NCI-H2029 treated with DMSO at 0.1 percent for 48 hours (cell line): ENCODE measurements around the gene DLGAP1.

Experiments used
- DNase-seq: peaks from one replicate; lab custom pipeline; 2025; lab: John Stamatoyannopoulos, UW

DLGAP1 gene

DNA sequence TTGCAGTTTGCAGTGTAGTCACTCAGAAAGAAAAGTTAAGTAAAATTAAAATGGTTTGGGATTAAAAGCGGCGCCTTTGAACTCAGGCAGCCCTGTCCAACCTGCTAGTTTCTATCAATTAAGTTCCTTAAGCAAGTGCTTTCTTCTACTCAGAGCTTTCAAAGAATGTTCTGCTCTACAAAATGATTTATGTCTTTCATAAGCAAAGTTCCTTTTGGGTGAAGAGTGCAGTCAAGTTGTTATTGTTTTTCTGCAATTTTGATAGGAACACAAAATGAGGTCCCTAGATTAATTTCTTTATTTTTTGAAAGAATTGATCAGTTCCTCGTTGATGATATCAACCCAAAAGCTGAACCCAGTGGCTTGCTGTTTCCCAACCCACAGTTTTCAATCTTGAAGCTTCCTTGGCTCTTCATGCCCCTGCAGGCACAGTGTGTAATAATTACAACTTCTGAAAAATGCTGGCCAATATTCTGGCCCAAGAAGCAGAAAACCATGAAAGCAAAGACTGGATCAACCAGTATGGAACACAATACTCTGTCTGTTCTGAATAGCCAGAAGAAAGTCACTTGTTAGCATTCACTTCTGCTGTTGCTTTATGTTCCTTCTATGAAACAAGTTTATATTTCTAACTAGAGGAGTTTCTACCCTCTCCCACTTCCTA, 916.0 kb downstream of the DLGAP1 start:
- DNase-seq, result no peak

DNA sequence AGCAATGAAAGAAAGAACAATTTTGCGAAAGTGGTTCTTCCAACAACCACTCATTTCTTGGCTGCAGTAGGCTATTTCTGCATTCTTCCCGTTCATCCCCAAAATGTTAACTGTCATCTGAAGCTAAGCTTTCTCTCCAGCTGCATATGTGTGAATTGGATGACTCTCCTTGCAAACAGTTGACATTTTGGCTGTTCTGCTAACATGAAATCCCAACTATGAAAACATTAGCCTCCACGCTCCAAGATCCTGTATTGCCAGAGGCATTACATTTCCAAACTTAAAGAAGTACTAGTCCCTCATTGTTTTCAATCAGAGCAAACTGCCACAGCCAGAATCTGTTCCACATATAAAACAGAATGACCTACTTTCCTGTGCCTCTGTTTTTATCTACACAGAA, 916.7 kb downstream of the DLGAP1 start:
- no peak for DNase-seq

DNA sequence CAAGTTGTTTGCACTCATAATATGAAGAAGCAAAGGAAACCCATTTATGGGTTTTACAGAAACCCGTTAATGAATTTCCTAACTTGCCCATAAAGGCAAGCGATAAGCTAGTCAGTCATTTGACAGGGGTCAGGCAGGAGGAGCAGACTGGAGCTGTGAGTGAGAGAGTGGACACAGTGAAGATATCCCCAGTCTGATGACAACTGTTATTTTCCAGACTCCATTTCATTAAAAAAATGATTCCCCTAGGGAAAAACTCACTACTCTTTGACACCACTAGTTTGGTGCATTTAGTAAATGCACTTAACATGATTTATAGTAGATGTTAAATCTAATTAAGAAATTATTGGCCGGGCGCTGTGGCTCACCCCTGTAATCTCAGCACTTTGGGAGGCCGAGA, 924.3 kb downstream of the DLGAP1 start:
- no peak for DNase-seq

DNA sequence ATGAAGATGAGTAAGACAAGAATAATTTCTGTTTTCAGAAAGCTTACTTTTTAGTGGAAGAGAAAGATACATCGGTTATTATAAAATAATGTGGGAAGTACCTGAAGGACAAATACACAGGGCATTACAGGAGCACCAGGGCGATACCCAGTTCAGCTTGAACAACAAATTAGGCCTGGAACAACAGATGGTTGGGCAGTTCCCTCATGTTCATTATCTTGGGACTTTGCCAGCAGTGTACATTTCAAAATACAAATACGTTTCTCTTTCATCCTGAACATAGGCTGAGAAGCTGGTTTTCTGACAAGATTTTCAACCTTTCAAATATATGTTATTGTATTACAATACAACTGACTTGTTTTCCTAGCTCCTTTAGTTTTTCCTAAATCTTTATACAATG, 925.5 kb downstream of the DLGAP1 start:
- DNase-seq, result no peak

DNA sequence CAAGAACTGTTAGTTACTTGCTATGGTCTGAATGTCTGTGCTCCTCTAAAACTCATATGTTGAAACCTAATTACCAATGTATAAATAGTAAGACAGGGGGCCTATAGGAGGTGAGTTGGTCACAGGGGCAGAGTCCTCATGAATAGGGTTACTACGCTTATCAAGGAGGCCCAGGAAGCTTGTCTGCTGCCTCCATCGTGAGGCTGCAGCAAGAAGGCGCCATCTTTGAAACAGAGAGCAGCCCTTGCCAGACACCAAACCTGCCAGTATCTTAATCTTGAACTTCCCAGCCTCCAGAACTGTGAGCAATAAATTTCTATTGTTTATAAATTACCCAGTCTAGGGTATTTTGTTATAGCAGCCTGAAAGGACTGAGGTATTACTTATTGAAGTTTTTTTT, 926.0 kb downstream of the DLGAP1 start:
- DNase-seq, result no peak

DNA sequence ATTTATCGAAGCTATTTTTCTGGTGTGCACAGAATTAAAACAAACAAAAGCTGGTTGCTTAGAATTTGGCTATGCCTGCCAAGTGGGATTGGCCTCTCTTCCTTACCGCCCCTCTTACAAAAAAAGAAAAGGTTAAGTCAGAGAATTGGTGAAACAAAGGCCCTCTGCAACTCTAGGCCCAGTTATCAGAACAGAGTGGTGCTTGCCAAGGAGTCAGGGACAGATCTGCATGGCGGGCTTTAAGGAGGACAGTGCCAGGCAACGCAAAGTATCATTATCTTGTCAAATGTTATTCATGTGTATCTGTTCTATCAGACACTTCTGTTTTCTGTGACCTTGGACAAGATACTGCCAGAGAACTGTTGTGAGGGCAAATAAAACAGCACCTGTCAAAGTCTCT, 926.9 kb downstream of the DLGAP1 start:
- DNase-seq, result no peak

DNA sequence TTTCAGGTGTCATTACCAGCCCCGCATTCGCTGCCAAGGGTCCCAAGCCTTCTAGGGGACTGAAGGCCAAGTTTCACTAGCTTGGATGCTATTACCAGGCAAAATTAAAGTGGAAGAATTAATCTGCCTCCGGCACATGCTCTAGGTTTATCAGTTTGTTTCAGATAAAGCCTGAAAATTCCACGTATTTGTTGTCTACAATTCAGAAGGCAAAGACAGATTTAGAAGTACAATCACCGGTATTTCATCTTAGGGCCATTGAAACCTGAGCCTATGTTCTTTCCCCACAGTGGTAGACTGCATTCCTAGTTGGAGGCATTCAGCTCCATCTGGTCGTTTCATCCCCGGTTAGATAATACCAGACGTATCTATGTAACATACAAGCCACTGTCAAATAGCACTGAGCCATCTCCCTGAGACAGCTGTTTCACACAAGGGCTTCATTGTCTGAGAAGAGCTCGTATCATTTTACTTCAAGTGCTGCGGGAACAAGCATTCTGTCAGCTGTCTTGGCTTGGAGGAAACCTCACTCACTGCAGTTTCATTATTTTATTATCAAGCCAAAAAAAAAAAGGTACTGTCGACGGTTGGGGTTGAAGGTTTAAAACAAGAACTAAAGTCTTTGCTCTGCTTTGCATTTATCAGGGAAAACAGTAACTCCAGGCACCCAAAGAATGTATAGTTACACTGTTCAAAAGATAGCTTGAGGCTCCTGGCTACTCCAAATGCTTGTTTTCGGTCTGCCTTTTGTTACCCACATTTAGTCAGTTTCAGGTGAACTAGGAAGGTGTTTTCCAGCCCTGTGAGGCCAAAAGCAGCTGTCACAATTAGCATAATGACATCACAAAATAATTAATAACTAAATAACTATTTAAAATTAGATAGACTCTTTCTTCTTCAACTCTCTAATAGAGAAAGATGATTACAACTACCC, 928.4 kb downstream of the DLGAP1 start:
- DNase-seq, result peak; percentile 85

DNA sequence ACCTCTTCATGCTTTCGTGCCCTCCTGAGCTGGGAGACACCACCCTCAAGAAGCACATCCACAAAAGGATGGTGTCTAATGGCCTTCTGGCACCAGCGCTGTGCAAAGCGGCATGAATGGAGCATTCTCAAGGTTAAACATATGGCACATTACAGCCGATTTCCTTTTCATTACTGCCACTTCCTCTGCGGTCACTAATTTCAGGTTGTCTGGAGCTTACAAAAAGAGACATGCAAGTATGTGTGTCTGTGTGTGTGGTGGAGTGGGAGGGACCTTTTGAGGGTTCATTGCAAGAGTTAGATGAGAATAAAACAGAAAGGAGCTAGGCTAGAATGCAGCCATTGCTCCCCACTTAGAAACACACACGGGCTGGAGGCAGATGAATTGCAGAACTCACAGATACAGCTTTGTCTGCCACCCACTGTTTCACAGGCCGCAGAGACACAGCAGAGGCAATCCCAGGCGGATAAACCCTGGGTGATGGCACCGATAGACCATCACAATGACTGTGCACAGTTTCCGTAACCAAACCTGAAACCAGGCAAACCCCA, 929.2 kb downstream of the DLGAP1 start:
- DNase-seq, result no peak

DNA sequence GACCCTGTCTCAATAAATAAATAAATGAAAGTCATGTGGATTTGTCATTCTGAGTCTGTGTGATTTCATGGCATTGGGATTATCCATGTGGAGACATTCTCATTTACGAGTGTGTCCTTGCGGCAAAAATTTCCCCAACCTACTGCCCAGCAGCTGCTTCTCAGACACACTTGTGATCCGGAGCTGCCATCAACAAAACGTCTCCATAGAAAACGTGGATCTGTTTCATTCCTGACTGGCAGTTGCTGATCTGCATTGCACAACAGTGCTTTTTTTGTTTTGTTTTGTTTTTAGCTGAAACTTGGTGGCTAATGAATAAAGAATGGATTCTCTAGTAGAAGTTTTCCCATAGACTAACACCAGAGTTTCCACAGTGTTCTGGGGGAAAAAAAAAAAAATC, 930.4 kb downstream of the DLGAP1 start:
- no peak for DNase-seq

DNA sequence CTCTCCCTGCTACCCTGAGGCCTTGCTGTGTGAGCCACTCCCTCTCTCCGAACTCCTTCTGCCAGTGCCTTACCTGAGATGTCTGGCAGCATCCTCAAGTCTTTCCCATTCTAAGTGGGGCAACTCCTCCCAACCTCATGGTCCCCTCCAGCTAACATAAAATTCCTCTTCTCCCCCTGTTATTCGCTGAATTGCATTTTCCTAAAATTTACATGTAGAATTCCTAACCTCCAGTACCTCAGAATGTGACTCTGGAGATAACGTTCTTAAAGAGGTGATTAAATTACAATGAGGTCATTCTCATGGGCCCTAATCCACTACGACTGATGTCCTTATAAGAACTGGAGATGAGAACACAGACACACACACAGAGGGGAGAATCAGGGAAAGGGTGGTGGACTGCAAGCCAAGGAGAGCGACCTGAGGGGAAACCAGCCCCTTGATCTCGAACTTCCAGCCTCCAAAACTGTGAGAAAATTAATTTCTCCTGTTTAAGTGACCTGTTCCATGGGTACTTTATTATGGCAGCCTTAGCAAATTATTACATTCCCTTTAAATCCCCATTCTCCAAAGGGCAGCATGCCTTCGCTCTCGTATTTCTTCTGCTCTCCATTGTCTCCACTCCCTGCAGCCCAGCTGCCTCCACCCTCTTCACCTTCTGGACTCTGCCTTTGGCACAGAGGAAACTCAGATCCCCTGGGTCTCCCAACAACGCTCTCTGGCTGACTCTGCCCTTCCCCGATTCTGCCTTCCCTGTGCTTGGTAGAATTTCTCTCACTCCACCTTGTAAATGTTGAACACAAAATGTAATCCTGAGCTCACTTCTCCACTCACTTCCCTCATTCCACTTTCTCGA, 934.6 kb downstream of the DLGAP1 start:
- no peak for DNase-seq

DNA sequence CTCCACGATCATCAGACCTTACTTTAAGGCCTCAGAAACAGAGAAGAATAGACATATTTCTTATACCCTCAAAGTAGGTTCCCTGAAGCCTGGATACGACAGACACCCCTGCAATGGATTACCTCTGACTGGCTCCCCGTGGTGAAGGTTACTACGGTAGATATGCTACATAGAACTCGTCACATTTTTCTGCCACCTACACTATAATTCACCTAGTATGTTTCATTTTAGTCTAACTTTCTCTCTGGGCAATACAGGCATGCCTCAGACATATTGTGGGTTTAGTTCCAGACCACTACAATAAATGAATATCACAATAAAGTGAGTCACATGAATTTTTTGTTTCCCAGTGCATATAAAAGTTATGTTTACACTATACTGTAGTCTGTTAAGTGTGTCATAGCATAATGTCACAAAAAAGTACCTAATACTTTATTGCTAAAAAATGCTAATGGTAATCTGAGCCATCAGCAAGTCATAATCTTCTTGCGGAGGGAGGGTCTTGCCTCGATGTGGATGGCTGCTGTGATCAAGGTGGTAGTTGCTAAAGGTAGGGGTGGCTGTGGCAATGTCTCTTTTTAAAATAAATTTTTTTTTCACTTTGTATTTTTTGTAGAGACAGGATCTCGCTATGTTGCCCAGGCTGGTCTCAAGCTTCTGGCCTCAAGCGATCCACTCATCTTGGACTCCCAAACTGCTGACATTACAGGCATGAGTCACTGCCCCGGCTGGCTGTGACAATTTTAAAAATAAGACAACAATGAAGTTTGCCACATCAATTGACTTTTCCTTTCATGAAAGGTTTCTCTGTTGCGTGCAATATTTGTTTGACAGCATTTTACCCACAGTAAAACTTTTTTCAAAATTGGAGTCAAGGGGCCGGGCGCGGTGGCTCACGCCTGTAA, 940.5 kb downstream of the DLGAP1 start:
- DNase-seq, result no peak

DNA sequence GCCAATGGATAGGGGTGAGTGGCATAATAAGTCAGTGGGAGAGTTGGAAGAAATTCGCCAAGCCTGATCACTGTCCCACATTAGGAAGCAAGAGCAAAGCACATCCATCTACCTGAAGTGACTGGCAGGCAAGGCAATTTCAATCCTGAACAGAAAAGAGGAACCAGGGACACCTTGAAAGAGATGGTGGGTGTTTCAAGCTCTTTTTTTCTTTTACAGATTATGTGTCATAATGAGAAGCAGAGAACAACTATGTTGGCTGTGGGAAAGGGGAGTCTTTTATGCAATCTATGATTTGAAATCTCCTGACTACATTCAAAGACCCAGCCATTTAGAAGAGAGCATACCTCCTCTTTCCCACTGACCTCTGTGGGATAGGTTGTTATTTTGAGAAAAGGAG, 941.6 kb downstream of the DLGAP1 start:
- DNase-seq, result no peak

DNA sequence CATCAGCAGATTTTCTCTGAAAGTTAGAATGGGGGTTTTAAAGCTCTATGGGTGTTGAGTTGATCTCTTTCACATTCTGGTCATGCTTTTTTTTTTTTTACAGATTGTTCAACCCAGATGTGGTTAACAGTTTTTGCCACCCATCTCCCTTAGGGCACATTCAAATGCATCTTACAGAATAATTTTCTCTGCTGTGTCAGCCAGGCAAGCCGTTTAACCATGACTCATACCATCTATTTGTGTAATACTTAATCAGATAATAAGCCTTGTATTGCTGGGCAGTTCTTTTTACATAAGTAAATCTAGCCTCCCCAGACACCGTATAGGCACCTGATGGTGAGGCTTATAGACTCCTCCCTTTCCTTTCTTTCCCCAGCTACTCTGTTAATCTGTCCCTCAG, 943.1 kb downstream of the DLGAP1 start:
- DNase-seq, result no peak

DNA sequence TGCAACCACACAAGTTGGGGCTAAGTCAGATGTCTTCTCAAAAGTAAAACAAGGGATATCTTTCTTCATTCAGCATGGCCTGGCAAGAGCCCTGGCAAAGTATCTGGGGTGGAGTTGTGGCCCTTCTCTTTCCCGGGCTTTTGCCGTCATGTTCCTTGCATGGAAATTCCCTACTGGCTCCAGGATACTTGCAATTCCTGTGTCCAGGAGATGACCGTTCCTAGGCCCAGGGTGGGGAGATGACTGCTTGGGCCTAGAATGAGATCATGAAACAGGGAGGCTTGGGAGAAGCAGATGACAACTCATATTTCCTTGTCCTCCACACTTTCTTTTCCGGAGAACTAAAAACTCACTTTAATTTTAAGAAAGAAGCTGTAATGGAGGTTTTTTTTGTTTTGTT, 944.2 kb downstream of the DLGAP1 start:
- DNase-seq, result no peak

DNA sequence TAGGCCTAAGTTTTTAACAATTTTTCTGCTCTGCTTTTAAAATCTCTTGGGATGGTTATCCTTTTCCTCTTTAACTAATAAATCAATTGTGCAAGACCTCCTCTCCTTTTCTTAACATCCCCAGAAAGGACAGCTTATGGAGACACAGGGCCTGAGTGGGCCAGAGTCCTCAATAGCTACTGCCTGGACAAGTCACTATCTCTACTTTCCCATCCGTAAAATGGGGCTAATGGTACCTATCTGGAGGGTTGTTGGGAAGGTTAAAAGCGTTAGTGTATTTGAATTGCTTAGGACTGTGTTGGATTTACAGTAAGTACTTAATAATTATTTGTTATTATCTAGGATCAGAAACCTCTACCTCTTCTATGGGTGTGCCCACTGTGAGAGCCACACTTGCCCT, 945.1 kb downstream of the DLGAP1 start:
- DNase-seq, result no peak

DNA sequence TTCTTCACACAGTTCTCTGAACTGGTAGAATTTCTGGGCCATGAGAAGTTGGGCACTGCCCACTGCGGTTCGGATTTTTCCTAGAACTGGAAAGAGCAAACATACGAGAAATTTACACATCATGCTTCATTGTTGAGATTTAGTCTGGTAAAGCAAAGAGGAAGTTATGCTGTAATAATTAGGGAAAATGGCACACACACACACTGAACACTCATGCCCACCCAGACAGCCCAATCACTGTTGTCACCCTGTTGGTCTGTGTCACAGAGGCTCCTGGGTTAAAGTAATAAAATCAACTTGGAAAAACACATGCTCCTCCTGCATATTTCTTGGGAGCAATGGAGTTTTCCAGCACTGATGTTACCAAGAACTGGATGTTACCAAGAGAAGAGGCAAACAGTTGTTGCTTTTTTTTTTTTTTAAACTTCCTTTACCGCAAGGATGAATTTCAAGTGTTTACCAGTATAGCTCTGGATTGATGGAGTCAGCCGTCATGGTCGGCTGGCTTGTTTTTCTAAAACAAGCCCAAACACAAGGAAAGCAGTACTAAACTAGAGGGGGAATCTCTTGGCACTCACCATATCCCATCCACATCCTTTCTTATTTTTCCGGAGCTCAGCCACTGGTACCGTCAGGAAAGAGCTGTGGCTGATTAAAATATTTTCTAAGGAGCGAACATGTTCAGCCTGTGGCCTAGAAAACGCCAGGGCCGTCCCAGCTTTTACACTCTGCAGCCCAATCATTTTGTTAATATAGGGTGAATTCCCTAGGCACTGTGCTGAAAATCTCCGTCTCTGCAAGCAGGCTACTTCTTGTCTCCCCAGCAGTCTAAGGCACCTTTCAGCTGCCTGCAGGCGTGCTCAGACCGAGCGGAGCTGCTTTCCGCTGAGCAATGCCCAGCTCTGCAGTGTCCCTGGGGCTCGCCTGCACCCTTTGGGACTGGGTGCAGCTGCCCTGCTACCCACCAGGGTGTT, 946.2 kb downstream of the DLGAP1 start:
- no peak for DNase-seq

DNA sequence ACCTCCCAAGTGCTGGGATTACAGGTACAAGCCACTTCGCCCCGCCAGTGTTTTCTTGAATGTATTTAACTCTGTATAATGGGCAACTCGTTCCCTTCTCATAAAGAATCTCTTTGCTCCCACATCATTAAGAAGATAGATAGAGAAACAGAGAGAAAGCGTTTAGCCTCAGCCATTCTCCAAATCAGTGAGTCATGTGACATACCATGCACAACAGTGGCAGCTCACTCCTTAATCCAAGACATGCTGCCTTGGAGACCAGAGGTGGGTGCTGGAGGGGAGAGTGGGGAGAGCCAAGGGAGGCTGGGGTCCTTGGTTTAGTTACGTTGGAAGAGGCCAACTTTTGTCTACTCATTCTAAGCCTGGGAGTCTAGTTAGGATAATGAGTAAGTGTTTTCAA, 950.5 kb downstream of the DLGAP1 start:
- DNase-seq, result no peak

DNA sequence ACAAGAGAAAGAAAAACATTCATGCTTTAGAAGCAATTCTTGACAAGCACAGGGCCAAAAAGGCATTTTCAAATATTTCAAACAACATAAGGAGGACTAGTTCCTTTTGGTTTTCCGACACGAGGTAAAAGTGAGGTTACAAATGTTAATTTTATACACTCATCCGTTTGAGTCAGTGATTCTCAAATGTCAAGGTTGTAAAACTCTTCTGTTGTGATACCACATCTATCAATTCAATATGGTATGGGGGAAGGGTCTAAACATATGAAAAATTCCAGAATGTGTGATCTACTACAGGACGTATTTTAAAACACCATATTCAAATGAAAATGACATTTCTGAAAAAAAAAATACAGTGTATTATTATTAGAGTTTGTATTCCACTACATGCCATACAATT, 952.5 kb downstream of the DLGAP1 start:
- DNase-seq, result no peak

DNA sequence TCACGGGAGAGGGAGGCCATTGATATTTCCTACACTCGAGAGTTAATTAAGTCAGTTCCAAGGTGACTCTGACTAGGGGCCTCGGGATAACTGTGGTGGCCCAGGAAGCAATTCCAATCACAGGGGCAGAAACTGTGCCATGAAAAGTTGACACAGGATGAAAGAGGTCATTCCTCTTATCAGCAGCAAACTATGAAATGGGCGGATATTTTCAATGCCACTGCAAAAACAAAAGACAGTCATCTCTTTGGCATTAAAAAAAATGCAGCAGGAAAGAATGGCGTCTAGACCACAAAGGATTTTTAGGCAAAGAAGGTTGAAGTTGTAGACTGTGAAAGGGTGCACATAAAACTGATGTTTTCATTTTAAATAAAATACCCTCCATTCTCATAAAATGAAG, 955.1 kb downstream of the DLGAP1 start:
- DNase-seq, result no peak

DNA sequence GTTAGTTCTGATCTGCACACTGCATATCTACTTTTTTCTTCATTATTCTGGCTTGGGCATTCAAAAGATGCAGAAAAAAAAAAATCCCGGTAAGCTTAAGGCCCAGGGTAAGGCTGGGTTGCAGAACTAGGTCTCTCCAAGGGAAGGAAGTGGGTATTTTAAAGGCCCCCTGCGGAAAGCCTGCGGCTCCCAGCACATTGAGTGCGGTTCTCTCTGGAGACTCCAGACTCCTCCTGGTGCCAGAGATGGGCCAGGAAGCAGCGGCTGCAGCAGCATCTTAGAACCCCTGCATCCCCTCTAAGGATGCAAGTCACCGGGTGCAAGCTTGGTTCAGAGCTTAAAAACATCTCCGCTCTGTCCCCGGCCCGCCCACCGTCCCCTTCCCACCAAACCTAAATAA, 955.6 kb downstream of the DLGAP1 start:
- DNase-seq, result no peak
